OCI-LY1 (cell line): ENCODE results near the gene CRPPA.

ENCODE experiments used
- H2AFZ ChIP-seq: fragments of 200-600 bp; sonication (generic), shearing (Covaris generic); 2 replicates; pipeline ENCODE4 v1.6.0; 2014; ENCODE audit warnings: antibody characterized with exemption, mild to moderate bottlenecking, low read length
- H3F3A ChIP-seq: fragments of 200-600 bp; sonication (generic), shearing (Covaris generic); 2 replicates; pipeline ENCODE4 v1.6.0; 2014; ENCODE audit warnings: mild to moderate bottlenecking, antibody characterized with exemption, low read length, moderate library complexity; ENCODE audit not compliant: insufficient read depth
- H3K27ac ChIP-seq: fragments of 200-600 bp; sonication (generic); 2 replicates; pipeline ENCODE4 v1.5.1; 2014; ENCODE audit warnings: low read length, mixed run types, mild to moderate bottlenecking, low read depth; ENCODE audit not compliant: poor library complexity, severe bottlenecking
- H3K27me3 ChIP-seq: fragments of 200-600 bp; sonication (generic); 2 replicates; pipeline ENCODE4 v1.6.0; 2014; ENCODE audit warnings: antibody characterized with exemption, mild to moderate bottlenecking, low read length, moderate library complexity; ENCODE audit not compliant: insufficient read depth
- H3K36me3 ChIP-seq: fragments of 200-600 bp; sonication (generic); 2 replicates; pipeline ENCODE4 v1.6.1; 2014; ENCODE audit warnings: mild to moderate bottlenecking, antibody characterized with exemption, low read length, moderate library complexity, mixed read lengths; ENCODE audit not compliant: insufficient read depth
- H3K4me1 ChIP-seq: fragments of 200-600 bp; sonication (generic); 2 replicates; pipeline ENCODE4 v1.5.1; 2014; ENCODE audit warnings: mild to moderate bottlenecking, low read length, moderate library complexity; ENCODE audit not compliant: insufficient read depth, severe bottlenecking
- H3K4me2 ChIP-seq: fragments of 200-600 bp; sonication (generic), shearing (Covaris generic); 2 replicates; pipeline ENCODE4 v1.6.1; 2014; ENCODE audit warnings: low read length
- H3K4me3 ChIP-seq: fragments of 200-600 bp; sonication (generic); 2 replicates; pipeline ENCODE4 v1.5.1; 2014; ENCODE audit warnings: low read length, low read depth, mild to moderate bottlenecking, mixed read lengths; ENCODE audit not compliant: poor library complexity, severe bottlenecking
- H3K79me2 ChIP-seq: fragments of 200-600 bp; shearing (Covaris generic); 2 replicates; pipeline ENCODE4 v1.6.1; 2016; ENCODE audit warnings: mixed run types, low read length, mixed read lengths; ENCODE audit not compliant: insufficient read depth
- H3K9ac ChIP-seq: fragments of 200-600 bp; sonication (generic), shearing (Covaris generic); 2 replicates; pipeline ENCODE4 v1.6.1; 2014; ENCODE audit warnings: mild to moderate bottlenecking, low read length, mixed read lengths
- H3K9me2 ChIP-seq: fragments of 200-600 bp; sonication (generic), shearing (Covaris generic); 2 replicates; pipeline ENCODE4 v1.6.1; 2014; ENCODE audit warnings: low read depth, mild to moderate bottlenecking, low read length, mixed read lengths
- H3K9me3 ChIP-seq: fragments of 200-600 bp; shearing (Covaris generic); 2 replicates; pipeline ENCODE4 v1.6.1; 2014; ENCODE audit warnings: low read length, mixed read lengths
- H4K20me1 ChIP-seq: fragments of 200-600 bp; sonication (generic), shearing (Covaris generic); 2 replicates; pipeline ENCODE4 v1.6.0; 2016; ENCODE audit warnings: mild to moderate bottlenecking, low read length; ENCODE audit not compliant: insufficient read depth
- EZH2 ChIP-seq: fragments of 200-600 bp; sonication (generic), shearing (Covaris generic); IDR thresholded peaks from 2 replicates; pipeline ENCODE4 v1.8.0; 2017; ENCODE audit warnings: borderline replicate concordance, mixed run types, mild to moderate bottlenecking, antibody characterized with exemption, low read length, moderate library complexity, mixed read lengths
- TF ChIP-seq, protein P1 (sequence below): fragments of 200-600 bp; sonication (generic), shearing (Covaris generic); IDR thresholded peaks from 2 replicates; pipeline ENCODE4 v1.5.1; 2017; ENCODE audit warnings: mild to moderate bottlenecking, antibody characterized with exemption, low read length, moderate library complexity, mixed read lengths

Gene CRPPA

DNA sequence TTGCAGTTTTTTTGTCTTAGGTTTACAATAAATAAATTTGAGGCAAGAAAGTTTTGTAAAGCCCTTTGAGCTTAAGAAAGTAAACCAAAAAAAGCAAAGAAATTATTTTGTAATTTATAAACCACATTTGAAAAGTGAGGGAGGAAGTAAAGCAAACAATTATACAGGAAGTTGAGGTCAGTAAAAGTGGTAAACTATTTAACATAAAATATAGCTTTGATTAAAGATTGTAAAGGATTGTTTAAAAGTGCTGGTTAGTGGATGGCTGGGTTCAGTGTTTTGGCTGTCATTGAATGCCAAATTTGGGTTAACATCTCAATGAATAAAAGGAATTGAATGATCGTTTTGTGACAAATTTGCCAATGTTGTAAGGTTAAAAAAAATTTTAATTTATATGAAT is 34.3 kb upstream of the CRPPA start:
- no peak overlapping the region for H3K4me2 ChIP-seq
- no peak overlapping the region for H2AFZ ChIP-seq
- H3K27me3 ChIP-seq, result no peaks in the 10 kb centered on the region
- H3K9me2 ChIP-seq, result no peaks in the 10 kb centered on the region
- no peaks in the 10 kb centered on the region for H3K9me3 ChIP-seq
- no peaks in the 10 kb centered on the region for H3K79me2 ChIP-seq
- H3F3A ChIP-seq, result no peaks in the 10 kb centered on the region
- H4K20me1 ChIP-seq, result no peaks in the 10 kb centered on the region
- no peak overlapping the region for H3K27ac ChIP-seq
- H3K36me3 ChIP-seq, result no peaks in the 10 kb centered on the region
- no peak for TF ChIP-seq EZH2
- TF ChIP-seq, protein P1, sequence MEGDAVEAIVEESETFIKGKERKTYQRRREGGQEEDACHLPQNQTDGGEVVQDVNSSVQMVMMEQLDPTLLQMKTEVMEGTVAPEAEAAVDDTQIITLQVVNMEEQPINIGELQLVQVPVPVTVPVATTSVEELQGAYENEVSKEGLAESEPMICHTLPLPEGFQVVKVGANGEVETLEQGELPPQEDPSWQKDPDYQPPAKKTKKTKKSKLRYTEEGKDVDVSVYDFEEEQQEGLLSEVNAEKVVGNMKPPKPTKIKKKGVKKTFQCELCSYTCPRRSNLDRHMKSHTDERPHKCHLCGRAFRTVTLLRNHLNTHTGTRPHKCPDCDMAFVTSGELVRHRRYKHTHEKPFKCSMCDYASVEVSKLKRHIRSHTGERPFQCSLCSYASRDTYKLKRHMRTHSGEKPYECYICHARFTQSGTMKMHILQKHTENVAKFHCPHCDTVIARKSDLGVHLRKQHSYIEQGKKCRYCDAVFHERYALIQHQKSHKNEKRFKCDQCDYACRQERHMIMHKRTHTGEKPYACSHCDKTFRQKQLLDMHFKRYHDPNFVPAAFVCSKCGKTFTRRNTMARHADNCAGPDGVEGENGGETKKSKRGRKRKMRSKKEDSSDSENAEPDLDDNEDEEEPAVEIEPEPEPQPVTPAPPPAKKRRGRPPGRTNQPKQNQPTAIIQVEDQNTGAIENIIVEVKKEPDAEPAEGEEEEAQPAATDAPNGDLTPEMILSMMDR, result no peak
- H3K4me3 ChIP-seq, result no peak overlapping the region
- H3K4me1 ChIP-seq, result no peaks in the 10 kb centered on the region
- H3K9ac ChIP-seq, result no peak overlapping the region

DNA sequence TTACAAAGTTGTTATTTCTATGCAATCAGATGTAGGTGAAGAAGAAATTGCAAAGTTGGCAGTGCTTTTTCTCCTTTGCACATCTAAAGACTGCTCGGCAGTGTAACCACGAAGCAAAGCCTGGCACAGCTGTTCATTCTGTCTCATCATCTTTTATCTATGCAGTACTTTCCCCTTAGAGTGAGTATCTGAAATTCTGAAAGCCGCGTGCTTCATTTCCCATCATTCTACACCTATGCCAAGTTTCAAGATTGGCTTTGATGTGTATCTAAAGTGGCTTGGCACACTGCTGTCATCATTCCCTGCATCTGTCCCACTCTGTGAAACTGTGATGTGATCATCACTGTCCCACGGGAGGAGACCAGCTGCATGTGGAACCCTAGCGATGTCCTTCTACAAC is 29.0 kb upstream of the CRPPA start:
- H3K9ac ChIP-seq, result no peak overlapping the region
- H3K4me2 ChIP-seq, result no peak overlapping the region
- TF ChIP-seq, protein P1, result no peak
- TF ChIP-seq EZH2, result no peak
- H3K4me3 ChIP-seq, result no peak overlapping the region
- no peaks in the 10 kb centered on the region for H3K27me3 ChIP-seq
- H3K9me3 ChIP-seq, result no peaks in the 10 kb centered on the region
- no peak overlapping the region for H2AFZ ChIP-seq
- H3F3A ChIP-seq, result no peaks in the 10 kb centered on the region
- no peaks in the 10 kb centered on the region for H3K9me2 ChIP-seq
- H3K4me1 ChIP-seq, result no peaks in the 10 kb centered on the region
- H3K79me2 ChIP-seq, result no peaks in the 10 kb centered on the region
- no peak overlapping the region for H3K27ac ChIP-seq
- no peaks in the 10 kb centered on the region for H3K36me3 ChIP-seq
- no peaks in the 10 kb centered on the region for H4K20me1 ChIP-seq

DNA sequence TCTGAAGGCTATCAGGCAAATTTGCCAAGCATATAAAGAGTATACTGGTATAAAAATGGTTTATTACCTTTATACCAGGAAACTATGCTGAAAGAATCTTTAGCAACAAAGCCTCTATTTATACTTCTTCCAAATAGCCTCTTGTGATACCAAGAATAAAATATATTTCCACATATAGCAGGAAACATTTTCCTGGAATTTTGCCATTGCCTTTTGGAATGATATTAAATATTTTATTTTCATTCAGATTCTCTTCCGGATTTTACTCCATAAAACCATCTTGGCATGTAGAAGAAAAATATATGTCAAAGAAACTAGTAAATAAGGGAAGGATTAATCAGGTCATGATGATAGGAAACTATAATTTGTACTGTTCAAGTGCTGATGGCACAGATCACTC is 26.5 kb upstream of the CRPPA start:
- H3K9ac ChIP-seq, result no peak overlapping the region
- TF ChIP-seq, protein P1, result no peak
- TF ChIP-seq EZH2, result no peak
- H3K4me1 ChIP-seq, result no peaks in the 10 kb centered on the region
- H3K27me3 ChIP-seq, result no peaks in the 10 kb centered on the region
- no peaks in the 10 kb centered on the region for H3K36me3 ChIP-seq
- no peaks in the 10 kb centered on the region for H3K79me2 ChIP-seq
- no peaks in the 10 kb centered on the region for H3F3A ChIP-seq
- H3K9me2 ChIP-seq, result no peaks in the 10 kb centered on the region
- H3K4me3 ChIP-seq, result no peak overlapping the region
- H2AFZ ChIP-seq, result no peak overlapping the region
- no peaks in the 10 kb centered on the region for H4K20me1 ChIP-seq
- no peak overlapping the region for H3K4me2 ChIP-seq
- no peaks in the 10 kb centered on the region for H3K9me3 ChIP-seq
- no peak overlapping the region for H3K27ac ChIP-seq
